MCF 10A (cell line): ENCODE measurements around the gene ABL2. TPM values are rescaled to one million over a fixed set of nuclear protein-coding genes. Genes with fewer than 3 reads are reported as not detected.

Source experiments
- BruUV-seq: library from RNA; stranded (reverse); fragments of 400-500 nt; replicated peaks from 2 replicates; lab custom pipeline; 2021; lab: Mats Ljungman, UMichigan
- CTCF ChIA-PET: fragments of 300-600 bp; sonication (Branson Sonifier 250); formaldehyde crosslinking; extraction: SDS; loops from one replicate; lab custom pipeline; 2021; ENCODE audit warnings: antibody characterized with exemption, inconsistent platforms; lab: Yijun Ruan, JAX
- POLR2A ChIA-PET: fragments of 300-600, 350-650 bp; sonication (Branson Sonifier 250); formaldehyde crosslinking; extraction: SDS; loops from one replicate; lab custom pipeline; 2020; ENCODE audit warnings: antibody characterized with exemption, inconsistent platforms; lab: Yijun Ruan, JAX
- DNase-seq: peaks from one replicate; pipeline ENCODE4 v3.0.0-alpha.2; 2018; ENCODE audit not compliant: unreplicated experiment
- H3K27ac Mint-ChIP-seq: one replicate; pipeline ENCODE4 v1.8.0; 2022; ENCODE audit warnings: mild to moderate bottlenecking, low read depth, mixed read lengths; ENCODE audit not compliant: unreplicated experiment
- H3K27me3 Mint-ChIP-seq: one replicate; pipeline ENCODE4 v1.8.0; 2022; ENCODE audit warnings: mixed read lengths; ENCODE audit not compliant: insufficient read depth, unreplicated experiment
- H3K36me3 Mint-ChIP-seq: one replicate; pipeline ENCODE4 v1.8.0; 2022; ENCODE audit warnings: mild to moderate bottlenecking, moderate library complexity, mixed read lengths; ENCODE audit not compliant: insufficient read depth, unreplicated experiment
- H3K4me1 Mint-ChIP-seq: one replicate; pipeline ENCODE4 v1.8.0; 2022; ENCODE audit warnings: mixed read lengths; ENCODE audit not compliant: insufficient read depth, unreplicated experiment
- H3K4me3 Mint-ChIP-seq: one replicate; pipeline ENCODE4 v1.8.0; 2022; ENCODE audit warnings: mild to moderate bottlenecking, moderate library complexity, mixed read lengths; ENCODE audit not compliant: unreplicated experiment
- H3K9me3 Mint-ChIP-seq: one replicate; pipeline ENCODE4 v1.8.0; 2022; ENCODE audit warnings: mixed read lengths; ENCODE audit not compliant: unreplicated experiment
- CTCF ChIP-seq: fragments of 200-600 bp; IDR thresholded peaks from one replicate; pipeline ENCODE4 v1.8.0; 2022; ENCODE audit warnings: antibody characterized with exemption, mild to moderate bottlenecking; ENCODE audit not compliant: unreplicated experiment
- intact Hi-C: fragments of 100-400 bp; cut with micrococcal nuclease; formaldehyde crosslinking; loops from 2 replicates; pipeline ENCODE4 v1.14.1; 2022
- total RNA-seq: library from RNA; stranded (reverse); gene quantifications from 2 replicates; pipeline ENCODE4 v1.2.3, GENCODE V29; 2022

ABL2 gene
- total RNA-seq, 1 experiment from 2014 or later = 109 TPM

- H3K36me3 Mint-ChIP-seq = no peaks in the 10 kb centered on the region
- peaks cover 14% of the 10 kb centered on the region for H3K4me1 Mint-ChIP-seq
- no peak for TF ChIP-seq CTCF
- ChIA-PET CTCF (interaction anchor here (0.6 to 1.9 kb wide), 3 partner anchors 66 to 183 kb away, joined by 3 to 17 read pairs (median 4); no protein-coding TSS in a partner anchor), POLR2A (no interaction called here)
- no TSS peak for BruUV-seq
- intact Hi-C loops = no loop called here
- H3K27me3 Mint-ChIP-seq = no peaks in the 10 kb centered on the region
- H3K9me3 Mint-ChIP-seq = peaks cover 7% of the 10 kb centered on the region
- H3K27ac Mint-ChIP-seq = no peak overlapping the region
- H3K4me3 Mint-ChIP-seq = no peak overlapping the region
- DNase-seq = no peak
These were observed 42.4 kb downstream of the ABL2 start for GRCh38 chr1:179187043-179187442.

GRCh38 chr1:179184403-179184802 is 45.1 kb downstream of the ABL2 start:
- POLR2A ChIA-PET = interaction anchor here (1.4 to 7.3 kb wide), 2 partner anchors 42 to 44 kb away, joined by 5 to 67 read pairs; no protein-coding TSS in a partner anchor
- Mint-ChIP-seq H3K27me3 (no peaks in the 10 kb centered on the region), H3K9me3 (peaks cover 7% of the 10 kb centered on the region), H3K4me1 (peaks cover 32% of the 10 kb centered on the region), H3K4me3 (no peak overlapping the region), H3K27ac (no peak overlapping the region), H3K36me3 (no peaks in the 10 kb centered on the region)
- TF ChIP-seq CTCF = no peak
- BruUV-seq = no TSS peak
- CTCF ChIA-PET = interaction anchor here (0.6 to 2.8 kb wide), 6 partner anchors 9 to 274 kb away, joined by 3 to 8 read pairs (median 4); no protein-coding TSS in a partner anchor
- no peak for DNase-seq
- intact Hi-C loops = no loop called here

GRCh38 chr1:179183857-179184256 is 45.6 kb downstream of the ABL2 start:
- no peaks in the 10 kb centered on the region for H3K36me3 Mint-ChIP-seq
- no peak for DNase-seq
- POLR2A ChIA-PET = interaction anchor here (0.6 to 7.3 kb wide), 2 partner anchors 44 to 692 kb away, joined by 4 to 67 read pairs; no protein-coding TSS in a partner anchor
- H3K9me3 Mint-ChIP-seq = peaks cover 7% of the 10 kb centered on the region
- TF ChIP-seq CTCF = no peak
- BruUV-seq = no TSS peak
- H3K27me3 Mint-ChIP-seq = no peaks in the 10 kb centered on the region
- intact Hi-C loops = no loop called here
- peaks cover 37% of the 10 kb centered on the region for H3K4me1 Mint-ChIP-seq
- no peak overlapping the region for H3K4me3 Mint-ChIP-seq
- CTCF ChIA-PET = interaction anchor here (2.8 to 4.3 kb wide), 2 partner anchors 10 to 63 kb away, joined by 8 to 30 read pairs; no protein-coding TSS in a partner anchor
- H3K27ac Mint-ChIP-seq = no peak overlapping the region

GRCh38 chr1:179178950-179179349 is 50.5 kb downstream of the ABL2 start:
- intact Hi-C loops = no loop called here
- POLR2A ChIA-PET = interaction anchor here (0.6 to 7.3 kb wide), 5 partner anchors 11 to 97 kb away, joined by 3 to 67 read pairs (median 4); partner anchors contain the start of gene TOR3A

More at GRCh38 chr1:179178950-179179349, 50.5 kb downstream of the ABL2 start:
- DNase-seq = peak; percentile 51
- Mint-ChIP-seq H3K4me3 (no peak overlapping the region), H3K36me3 (peaks cover 7% of the 10 kb centered on the region), H3K27me3 (no peaks in the 10 kb centered on the region), H3K27ac (peak overlapping the region; percentile 70), H3K9me3 (no peaks in the 10 kb centered on the region), H3K4me1 (peaks cover 43% of the 10 kb centered on the region)
- BruUV-seq = no TSS peak
- TF ChIP-seq CTCF = no peak
- CTCF ChIA-PET = interaction anchor here (0.6 to 1.6 kb wide), 6 partner anchors 15 to 192 kb away, joined by 3 to 6 read pairs (median 4); no protein-coding TSS in a partner anchor
